DND-41 (cell line): ENCODE measurements around the gene OR2AT4.
"Not testable (repeated sequence)": the region's sequence is repeated elsewhere in the genome, so short reads cannot be mapped to it uniquely, and the experiment has no call there.

ENCODE experiments used
- ATAC-seq: fragments of 200-7000 bp; cut with Tn5 transposase; 3 replicates; pipeline ENCODE4 v1.9.1; 2021; ENCODE audit warnings: low read depth; ENCODE audit not compliant: insufficient read depth
- DNase-seq: peaks from one replicate; pipeline ENCODE4 v3.0.0-alpha.2; 2020
- H2AFZ ChIP-seq: 2 replicates; pipeline ENCODE4 v1.6.0; 2012; ENCODE audit warnings: low read depth, low read length
- H3K27ac ChIP-seq: 2 replicates; pipeline ENCODE4 v1.5.1; 2012; ENCODE audit warnings: low read length, inconsistent platforms
- H3K27me3 ChIP-seq: fragments of 200-600 bp; sonication (generic); 2 replicates; pipeline ENCODE4 v1.6.0; 2012; ENCODE audit warnings: low read length, mild to moderate bottlenecking, inconsistent platforms; ENCODE audit not compliant: insufficient read depth, poor library complexity
- H3K36me3 ChIP-seq: 2 replicates; pipeline ENCODE4 v1.5.1; 2012; ENCODE audit warnings: low read length, inconsistent platforms; ENCODE audit not compliant: insufficient read depth
- H3K4me1 ChIP-seq: 2 replicates; pipeline ENCODE4 v1.5.1; 2012; ENCODE audit warnings: mild to moderate bottlenecking, low read length; ENCODE audit not compliant: insufficient read depth
- H3K4me2 ChIP-seq: 2 replicates; pipeline ENCODE4 v1.6.0; 2012; ENCODE audit warnings: mild to moderate bottlenecking, moderate library complexity, low read length, inconsistent platforms; ENCODE audit not compliant: insufficient read depth
- H3K4me3 ChIP-seq, 2 experiments: fragments of 200-600 bp in 1 of 2; shearing (Covaris generic) in 1 of 2; 2 replicates each; pipeline ENCODE4 v1.5.1; 2012 to 2016; ENCODE audit warnings: inconsistent platforms in 2 of 2, low read length in 2 of 2, mild to moderate bottlenecking in 2 of 2, low read depth in 1 of 2, moderate library complexity in 1 of 2
- H3K79me2 ChIP-seq: 2 replicates; pipeline ENCODE4 v1.6.0; 2012; ENCODE audit warnings: low read length, inconsistent platforms; ENCODE audit not compliant: insufficient read depth
- H3K9ac ChIP-seq: 2 replicates; pipeline ENCODE4 v1.6.0; 2012; ENCODE audit warnings: low read depth, mild to moderate bottlenecking, inconsistent platforms, low read length, moderate library complexity
- H3K9me3 ChIP-seq: 2 replicates; pipeline ENCODE4 v1.5.1; 2012; ENCODE audit warnings: low read length, moderate library complexity, mild to moderate bottlenecking, inconsistent platforms; ENCODE audit not compliant: insufficient read depth, severe bottlenecking
- H4K20me1 ChIP-seq: 2 replicates; pipeline ENCODE4 v1.6.0; 2012; ENCODE audit warnings: low read length; ENCODE audit not compliant: insufficient read depth
- EZH2 ChIP-seq: IDR thresholded peaks from 3 replicates; pipeline ENCODE4 v1.6.1; 2012; ENCODE audit warnings: borderline replicate concordance, low read depth, mild to moderate bottlenecking, moderate library complexity, low read length, inconsistent platforms; ENCODE audit not compliant: severe bottlenecking
- TF ChIP-seq, protein P1 (sequence below): IDR thresholded peaks from 2 replicates; pipeline ENCODE4 v1.5.1; 2012; ENCODE audit warnings: borderline replicate concordance, low read length, moderate library complexity, mild to moderate bottlenecking; ENCODE audit not compliant: poor library complexity, severe bottlenecking; ENCODE audit errors: extremely low read depth

OR2AT4 gene

DNA sequence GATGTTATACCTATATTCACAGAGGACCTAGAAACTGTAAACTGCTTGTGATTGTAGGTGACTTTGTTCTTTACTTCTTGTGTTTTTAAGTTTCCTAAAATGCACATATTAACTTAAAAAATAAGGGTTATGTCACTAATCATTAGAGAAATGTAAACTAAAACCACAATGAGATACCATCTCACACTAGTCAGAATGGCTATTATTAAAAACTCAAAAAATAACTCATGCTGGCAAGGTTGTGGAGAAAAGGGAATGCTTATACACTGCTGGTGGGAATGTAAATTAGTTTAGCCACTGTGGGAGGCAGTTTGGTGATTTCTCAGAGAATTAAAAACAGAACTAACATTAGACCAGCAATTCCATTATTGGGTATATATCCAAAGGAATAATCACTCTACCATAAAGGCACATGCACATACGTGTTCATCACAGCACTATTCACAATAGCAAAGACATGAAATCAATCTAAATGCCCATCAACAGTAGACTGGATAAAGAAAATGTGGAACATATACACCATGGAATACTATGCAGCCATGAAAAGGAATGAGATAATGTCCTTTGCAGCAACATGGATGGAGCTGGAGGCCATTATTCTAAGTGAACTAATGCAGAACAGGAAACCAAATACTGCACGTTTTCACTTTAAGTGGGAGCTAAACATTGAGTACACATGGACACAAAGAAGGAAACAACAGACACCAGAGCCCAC is 9.4 kb upstream of the OR2AT4 start:
- not testable (repeated sequence) for DNase-seq, H3K4me1 ChIP-seq, H3K36me3 ChIP-seq, H3K4me3 ChIP-seq, H4K20me1 ChIP-seq, H3K27me3 ChIP-seq, ATAC-seq, H2AFZ ChIP-seq, H3K27ac ChIP-seq, H3K9ac ChIP-seq, H3K4me2 ChIP-seq, H3K9me3 ChIP-seq, H3K79me2 ChIP-seq

DNA sequence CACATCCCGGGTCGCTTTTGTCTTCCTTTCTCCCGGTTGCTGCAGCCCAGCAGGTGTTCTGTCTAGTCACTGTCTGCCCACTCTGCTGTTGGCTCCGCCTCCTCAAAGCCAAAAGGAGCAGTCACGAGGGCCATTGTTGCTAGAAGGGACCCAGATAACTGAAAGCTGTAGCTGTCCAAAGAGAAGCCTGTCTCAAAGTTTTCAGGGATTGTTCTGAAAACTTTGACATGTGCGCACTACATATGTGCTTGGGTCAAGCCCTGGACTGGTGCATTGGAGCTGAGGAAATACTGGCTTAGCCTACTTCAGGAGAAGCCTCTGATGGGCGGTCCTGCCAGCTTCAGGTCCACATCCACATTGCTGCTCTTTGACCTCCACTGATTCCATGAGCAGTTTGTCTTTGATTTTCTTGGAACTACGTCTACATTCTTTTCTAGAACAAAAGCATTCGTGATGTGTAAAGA is 8.8 kb upstream of the OR2AT4 start:
- TF ChIP-seq, protein P1, sequence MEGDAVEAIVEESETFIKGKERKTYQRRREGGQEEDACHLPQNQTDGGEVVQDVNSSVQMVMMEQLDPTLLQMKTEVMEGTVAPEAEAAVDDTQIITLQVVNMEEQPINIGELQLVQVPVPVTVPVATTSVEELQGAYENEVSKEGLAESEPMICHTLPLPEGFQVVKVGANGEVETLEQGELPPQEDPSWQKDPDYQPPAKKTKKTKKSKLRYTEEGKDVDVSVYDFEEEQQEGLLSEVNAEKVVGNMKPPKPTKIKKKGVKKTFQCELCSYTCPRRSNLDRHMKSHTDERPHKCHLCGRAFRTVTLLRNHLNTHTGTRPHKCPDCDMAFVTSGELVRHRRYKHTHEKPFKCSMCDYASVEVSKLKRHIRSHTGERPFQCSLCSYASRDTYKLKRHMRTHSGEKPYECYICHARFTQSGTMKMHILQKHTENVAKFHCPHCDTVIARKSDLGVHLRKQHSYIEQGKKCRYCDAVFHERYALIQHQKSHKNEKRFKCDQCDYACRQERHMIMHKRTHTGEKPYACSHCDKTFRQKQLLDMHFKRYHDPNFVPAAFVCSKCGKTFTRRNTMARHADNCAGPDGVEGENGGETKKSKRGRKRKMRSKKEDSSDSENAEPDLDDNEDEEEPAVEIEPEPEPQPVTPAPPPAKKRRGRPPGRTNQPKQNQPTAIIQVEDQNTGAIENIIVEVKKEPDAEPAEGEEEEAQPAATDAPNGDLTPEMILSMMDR: no peak
- TF ChIP-seq EZH2: no peak
- no peak overlapping the region for H3K27ac ChIP-seq
- no peak for DNase-seq
- H3K4me1 ChIP-seq: no peaks in the 10 kb centered on the region
- H3K79me2 ChIP-seq: no peaks in the 10 kb centered on the region
- no peak overlapping the region for H3K4me2 ChIP-seq
- no peaks in the 10 kb centered on the region for H4K20me1 ChIP-seq
- no peak overlapping the region for H3K9ac ChIP-seq
- H3K9me3 ChIP-seq: no peaks in the 10 kb centered on the region
- H3K4me3 ChIP-seq: no peak overlapping the region
- H3K27me3 ChIP-seq: peaks cover 9% of the 10 kb centered on the region
- no peaks in the 10 kb centered on the region for H3K36me3 ChIP-seq
- no peak for ATAC-seq
- no peak overlapping the region for H2AFZ ChIP-seq

DNA sequence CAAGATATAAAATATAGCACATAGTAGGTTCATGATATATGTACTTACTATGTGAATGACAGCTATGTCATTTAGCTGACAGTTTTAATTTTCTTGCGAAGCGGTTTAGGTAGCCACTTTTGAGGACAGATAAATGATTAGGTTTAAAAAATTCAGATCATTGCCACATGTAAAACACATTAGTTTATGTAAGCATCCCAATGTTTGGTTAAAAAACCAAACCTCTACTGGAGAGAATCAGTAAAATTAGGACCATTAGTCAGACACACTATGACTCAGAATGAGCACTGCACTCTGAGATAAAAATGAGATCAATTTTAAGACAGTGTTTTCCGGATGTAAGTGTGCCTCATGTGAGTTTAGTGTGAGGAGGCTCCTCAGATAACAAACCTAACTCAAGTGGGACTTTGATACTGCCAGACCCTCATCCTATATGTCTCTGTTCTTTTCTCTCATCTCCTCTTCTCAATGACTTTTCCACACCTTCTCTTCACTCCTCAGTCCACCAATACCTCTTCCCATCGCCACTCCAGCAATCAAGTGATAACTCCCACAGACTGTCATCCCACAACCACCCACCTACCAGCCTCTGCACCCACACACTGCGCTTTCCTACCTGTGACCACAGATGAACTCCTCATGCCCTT is 6.8 kb upstream of the OR2AT4 start:
- no peaks in the 10 kb centered on the region for H3K4me1 ChIP-seq
- no peaks in the 10 kb centered on the region for H3K36me3 ChIP-seq
- no peak for TF ChIP-seq EZH2
- H4K20me1 ChIP-seq: no peaks in the 10 kb centered on the region
- no peaks in the 10 kb centered on the region for H3K9me3 ChIP-seq
- H3K4me2 ChIP-seq: no peak overlapping the region
- H3K27ac ChIP-seq: no peak overlapping the region
- H3K79me2 ChIP-seq: no peaks in the 10 kb centered on the region
- no peak for ATAC-seq
- no peak overlapping the region for H2AFZ ChIP-seq
- H3K27me3 ChIP-seq: peaks cover 13% of the 10 kb centered on the region
- H3K9ac ChIP-seq: no peak overlapping the region
- no peak for DNase-seq
- H3K4me3 ChIP-seq: no peak overlapping the region

DNA sequence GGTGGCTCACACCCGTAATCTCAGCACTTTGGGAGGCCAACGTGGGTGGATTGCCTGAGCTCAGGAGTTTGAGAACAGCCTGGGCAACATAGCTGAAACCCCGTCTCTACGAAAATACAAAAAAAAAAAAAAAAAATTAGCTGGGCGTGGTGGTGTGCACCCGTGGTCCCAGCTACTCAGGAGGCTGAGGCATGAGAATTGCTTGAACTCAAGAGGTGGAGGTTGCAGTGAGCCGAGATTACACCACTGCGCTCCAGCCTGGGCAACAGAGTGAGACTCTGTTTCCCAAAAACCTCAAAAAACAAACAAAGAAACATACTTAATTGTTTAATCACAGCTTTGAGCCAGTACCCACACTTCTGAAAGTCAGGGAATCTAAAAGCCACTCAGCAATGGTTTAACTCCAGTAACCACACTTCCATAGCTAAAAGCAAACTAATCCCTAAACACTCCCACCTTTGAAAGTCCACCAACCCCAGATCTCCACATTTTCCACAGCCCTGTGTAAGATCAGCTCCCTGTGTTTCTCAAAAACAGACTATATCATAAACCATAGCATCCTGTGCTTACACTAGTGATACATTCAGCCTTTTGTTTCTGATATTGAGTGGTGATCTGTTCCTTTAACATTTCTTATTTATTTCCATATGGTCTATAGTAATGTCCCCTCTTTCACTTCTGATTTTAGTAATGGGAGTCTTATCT is 4.9 kb upstream of the OR2AT4 start:
- ATAC-seq: no peak
- peaks cover 13% of the 10 kb centered on the region for H3K27me3 ChIP-seq
- no peaks in the 10 kb centered on the region for H3K9me3 ChIP-seq
- H3K4me3 ChIP-seq: no peak overlapping the region
- no peaks in the 10 kb centered on the region for H3K36me3 ChIP-seq
- no peaks in the 10 kb centered on the region for H3K4me1 ChIP-seq
- H3K9ac ChIP-seq: no peak overlapping the region
- no peak for DNase-seq
- H3K79me2 ChIP-seq: no peaks in the 10 kb centered on the region
- TF ChIP-seq, protein P1: no peak
- TF ChIP-seq EZH2: no peak
- H2AFZ ChIP-seq: no peak overlapping the region
- H3K4me2 ChIP-seq: no peak overlapping the region
- H3K27ac ChIP-seq: no peak overlapping the region
- H4K20me1 ChIP-seq: no peaks in the 10 kb centered on the region
